H1 (cell line): Measurements from ENCODE around the gene GPR162. TPM values are rescaled to one million over a fixed set of nuclear protein-coding genes. Genes with fewer than 3 reads are reported as not detected.

Experiments used
- ASH2L ChIP-seq: fragments of 200-600, 300-600 bp; sonication (generic); IDR thresholded peaks from one replicate; pipeline ENCODE4 v1.7.1; 2017; ENCODE audit warnings: low read length
- BCL11A ChIP-seq, 2 experiments: IDR thresholded peaks; one replicate each; pipeline ENCODE4 v1.6.1; 2011; ENCODE audit warnings: low read depth in 2 of 2, low read length in 2 of 2, mild to moderate bottlenecking in 2 of 2
- CBX8 ChIP-seq: fragments of 300-800, 300-1000 bp; sonication (generic); IDR thresholded peaks from 2 replicates; pipeline ENCODE4 v1.7.1; 2016; ENCODE audit warnings: low read depth, low read length, borderline replicate concordance
- CHD2 ChIP-seq: IDR thresholded peaks from 2 replicates; pipeline ENCODE4 v1.6.1; 2012; ENCODE audit warnings: low read length, improper control_type of control experiment
- EP300 ChIP-seq, 2 experiments: IDR thresholded peaks; 1 replicate in 1 of 2; 2 replicates in 1 of 2; pipeline ENCODE4 v1.6.1; 2011 to 2012; ENCODE audit warnings: low read depth in 2 of 2, low read length in 2 of 2, mild to moderate bottlenecking in 2 of 2, borderline replicate concordance in 1 of 2, inconsistent platforms in 1 of 2, moderate library complexity in 1 of 2
- GTF2F1 ChIP-seq: IDR thresholded peaks from 2 replicates; pipeline ENCODE4 v1.6.1; 2012; ENCODE audit warnings: low read depth, low read length, improper control_type of control experiment, borderline replicate concordance
- HDAC2 ChIP-seq, 2 experiments: fragments of 300-600 bp in 1 of 2; sonication (generic) in 1 of 2; IDR thresholded peaks; 2 replicates each; pipeline ENCODE4 v1.6.1; 2011 to 2012; ENCODE audit warnings: low read depth in 2 of 2, low read length in 2 of 2, mild to moderate bottlenecking in 2 of 2, moderate library complexity in 2 of 2, borderline replicate concordance in 1 of 2, inconsistent platforms in 1 of 2
- KDM4A ChIP-seq: IDR thresholded peaks from one replicate; pipeline ENCODE4 v1.7.1; 2012; ENCODE audit warnings: low read depth, mild to moderate bottlenecking, moderate library complexity, low read length, inconsistent platforms; ENCODE audit not compliant: severe bottlenecking
- NANOG ChIP-seq: IDR thresholded peaks from 2 replicates; pipeline ENCODE4 v1.6.1; 2011; ENCODE audit warnings: low read length, low read depth, mild to moderate bottlenecking, inconsistent platforms; ENCODE audit not compliant: insufficient read depth, poor library complexity, severe bottlenecking
- NRF1 ChIP-seq: IDR thresholded peaks from 2 replicates; pipeline ENCODE4 v1.6.1; 2011; ENCODE audit warnings: mild to moderate bottlenecking, low read depth, low read length, improper control_type of control experiment
- POU5F1 ChIP-seq: IDR thresholded peaks from 2 replicates; pipeline ENCODE4 v1.6.1; 2011; ENCODE audit warnings: low read depth, mild to moderate bottlenecking, low read length, moderate library complexity
- RBBP5 ChIP-seq: IDR thresholded peaks from 2 replicates; pipeline ENCODE4 v1.7.1; 2012; ENCODE audit warnings: low read depth, mild to moderate bottlenecking, inconsistent platforms, low read length, moderate library complexity, borderline replicate concordance
- SAP30 ChIP-seq: fragments of 300-600 bp; sonication (generic); IDR thresholded peaks from 2 replicates; pipeline ENCODE4 v1.7.1; 2012; ENCODE audit warnings: low read length, moderate library complexity, mild to moderate bottlenecking, inconsistent platforms; ENCODE audit not compliant: insufficient read depth, insufficient replicate concordance
- SUZ12 ChIP-seq: fragments of 200-600 bp; sonication (generic); IDR thresholded peaks from 2 replicates; pipeline ENCODE4 v1.6.1; 2012; ENCODE audit warnings: mild to moderate bottlenecking, inconsistent platforms, low read length, moderate library complexity, mixed read lengths
- TCF12 ChIP-seq: IDR thresholded peaks from 2 replicates; pipeline ENCODE4 v1.6.1; 2011; ENCODE audit warnings: low read depth, mild to moderate bottlenecking, low read length
- polyA plus RNA-seq, 7 experiments: library from polyadenylated mRNA; depleted of rRNA in 3 of 7; stranded (reverse) in 5 of 7; unstranded in 2 of 7; fragments of >200 nt in 5 of 7; fragments of 200-250 nt in 2 of 7; gene quantifications; 1 replicate in 5 of 7; 2 replicates in 1 of 7; 4 replicates in 1 of 7; pipeline versions ENCODE4 v1.2.1 to v1.2.3, GENCODE V29; 2011 to 2013; ENCODE audit warnings: missing spikeins in 2 of 7, mixed read lengths in 2 of 7
- total RNA-seq: library from RNA; stranded (reverse); fragmentation: NEBNext Ultra II Directional; extraction: Animal tissue kit (Norgen Biotek cat#: 25700); gene quantifications from 2 replicates; pipeline ENCODE4 v1.2.1, GENCODE V29; 2021
- TF ChIP-seq, protein P1 (sequence below), 3 experiments: IDR thresholded peaks; 1 replicate in 2 of 3; 2 replicates in 1 of 3; pipeline versions ENCODE4 v1.5.1 to v1.6.1; 2011; ENCODE audit warnings: low read length in 3 of 3, mild to moderate bottlenecking in 3 of 3, inconsistent platforms in 2 of 3, low read depth in 1 of 3, moderate library complexity in 1 of 3; ENCODE audit not compliant: insufficient read depth in 1 of 3; ENCODE audit errors: control extremely low read depth in 1 of 3
- TF ChIP-seq, protein P2 (sequence below): IDR thresholded peaks from 2 replicates; pipeline ENCODE4 v1.6.1; 2012; ENCODE audit warnings: low read length, inconsistent platforms
- TF ChIP-seq, protein P3 (sequence below): IDR thresholded peaks from 2 replicates; pipeline ENCODE4 v1.6.1; 2012; ENCODE audit warnings: inconsistent platforms

GPR162 gene
- total and polyA plus RNA-seq, 2 of the 8 experiments (the other 6 are each of a cell fraction or from before 2014, with no cell fraction given) = 7.3 to 8.8 TPM

DNA sequence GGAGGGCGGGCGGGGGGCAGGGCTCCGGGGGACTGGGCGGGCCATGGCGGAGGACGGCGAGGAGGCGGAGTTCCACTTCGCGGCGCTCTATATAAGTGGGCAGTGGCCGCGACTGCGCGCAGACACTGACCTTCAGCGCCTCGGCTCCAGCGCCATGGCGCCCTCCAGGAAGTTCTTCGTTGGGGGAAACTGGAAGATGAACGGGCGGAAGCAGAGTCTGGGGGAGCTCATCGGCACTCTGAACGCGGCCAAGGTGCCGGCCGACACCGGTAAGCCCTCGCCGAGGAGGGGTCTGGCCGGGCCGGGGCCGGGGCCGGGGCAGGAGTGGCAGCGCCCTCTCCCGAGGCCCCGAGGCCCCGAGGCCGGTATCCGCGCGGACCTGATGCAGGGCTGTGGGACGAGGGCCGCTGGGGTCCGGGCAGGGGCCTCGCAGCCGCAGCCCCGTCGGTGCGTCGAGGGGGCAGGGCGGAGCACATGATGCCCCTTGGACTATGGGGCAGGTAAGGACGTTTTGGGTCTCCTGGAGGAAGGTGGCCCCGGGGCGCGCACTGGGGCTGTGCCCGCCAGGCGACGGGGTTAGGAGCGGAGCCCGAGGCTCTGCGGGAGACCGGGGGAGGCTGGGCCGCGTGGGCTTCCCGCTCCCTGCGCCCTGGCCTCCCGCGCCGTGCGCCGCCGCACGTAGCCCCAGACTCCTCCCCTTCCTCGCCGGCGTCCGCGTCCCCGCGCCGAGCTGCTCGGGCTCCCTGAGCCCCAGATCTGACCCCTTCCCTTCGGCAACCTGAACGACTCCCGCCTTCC is 46.0 kb downstream of the GPR162 start, which contains the start of gene TPI1 (continued):
- TF ChIP-seq, protein P1, sequence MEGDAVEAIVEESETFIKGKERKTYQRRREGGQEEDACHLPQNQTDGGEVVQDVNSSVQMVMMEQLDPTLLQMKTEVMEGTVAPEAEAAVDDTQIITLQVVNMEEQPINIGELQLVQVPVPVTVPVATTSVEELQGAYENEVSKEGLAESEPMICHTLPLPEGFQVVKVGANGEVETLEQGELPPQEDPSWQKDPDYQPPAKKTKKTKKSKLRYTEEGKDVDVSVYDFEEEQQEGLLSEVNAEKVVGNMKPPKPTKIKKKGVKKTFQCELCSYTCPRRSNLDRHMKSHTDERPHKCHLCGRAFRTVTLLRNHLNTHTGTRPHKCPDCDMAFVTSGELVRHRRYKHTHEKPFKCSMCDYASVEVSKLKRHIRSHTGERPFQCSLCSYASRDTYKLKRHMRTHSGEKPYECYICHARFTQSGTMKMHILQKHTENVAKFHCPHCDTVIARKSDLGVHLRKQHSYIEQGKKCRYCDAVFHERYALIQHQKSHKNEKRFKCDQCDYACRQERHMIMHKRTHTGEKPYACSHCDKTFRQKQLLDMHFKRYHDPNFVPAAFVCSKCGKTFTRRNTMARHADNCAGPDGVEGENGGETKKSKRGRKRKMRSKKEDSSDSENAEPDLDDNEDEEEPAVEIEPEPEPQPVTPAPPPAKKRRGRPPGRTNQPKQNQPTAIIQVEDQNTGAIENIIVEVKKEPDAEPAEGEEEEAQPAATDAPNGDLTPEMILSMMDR (IDR thresholded peaks at IDR 0.05; ENCODE audit: control extremely low read depth in 1 of 3, insufficient read depth in 1 of 3, low read depth in 1 of 3, low read length in 3 of 3) = no peak
- no peak for TF ChIP-seq NANOG
- TF ChIP-seq, protein P2, sequence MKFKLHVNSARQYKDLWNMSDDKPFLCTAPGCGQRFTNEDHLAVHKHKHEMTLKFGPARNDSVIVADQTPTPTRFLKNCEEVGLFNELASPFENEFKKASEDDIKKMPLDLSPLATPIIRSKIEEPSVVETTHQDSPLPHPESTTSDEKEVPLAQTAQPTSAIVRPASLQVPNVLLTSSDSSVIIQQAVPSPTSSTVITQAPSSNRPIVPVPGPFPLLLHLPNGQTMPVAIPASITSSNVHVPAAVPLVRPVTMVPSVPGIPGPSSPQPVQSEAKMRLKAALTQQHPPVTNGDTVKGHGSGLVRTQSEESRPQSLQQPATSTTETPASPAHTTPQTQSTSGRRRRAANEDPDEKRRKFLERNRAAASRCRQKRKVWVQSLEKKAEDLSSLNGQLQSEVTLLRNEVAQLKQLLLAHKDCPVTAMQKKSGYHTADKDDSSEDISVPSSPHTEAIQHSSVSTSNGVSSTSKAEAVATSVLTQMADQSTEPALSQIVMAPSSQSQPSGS = no peak
- no peak for TF ChIP-seq KDM4A
- TF ChIP-seq POU5F1 = no peak
- TF ChIP-seq, protein P3, sequence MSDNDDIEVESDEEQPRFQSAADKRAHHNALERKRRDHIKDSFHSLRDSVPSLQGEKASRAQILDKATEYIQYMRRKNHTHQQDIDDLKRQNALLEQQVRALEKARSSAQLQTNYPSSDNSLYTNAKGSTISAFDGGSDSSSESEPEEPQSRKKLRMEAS = peak; percentile 52; the same call in 1 of the 2 replicates
- TF ChIP-seq TCF12 = no peak
- no peak for TF ChIP-seq NRF1
- TF ChIP-seq SAP30 = no peak
- peak; percentile 93 for TF ChIP-seq GTF2F1
- no peak for TF ChIP-seq SUZ12
- 0 out of 4 replicates have a peak, but pooled peaks of 1 of the 2 experiments have one; percentile 58 for TF ChIP-seq HDAC2 (IDR thresholded peaks at IDR 0.05; ENCODE audit: borderline replicate concordance in 1 of 2, low read depth in 2 of 2, low read length in 2 of 2)
- TF ChIP-seq CBX8 = no peak
- TF ChIP-seq CHD2 = no peak
- TF ChIP-seq EP300 (IDR thresholded peaks at IDR 0.05; ENCODE audit: borderline replicate concordance in 1 of 2, low read depth in 2 of 2, low read length in 2 of 2) = no peak
- no peak for TF ChIP-seq RBBP5
- TF ChIP-seq BCL11A (IDR thresholded peaks at IDR 0.05; ENCODE audit: low read depth in 2 of 2, low read length in 2 of 2) = no peak
- peak; percentile 40 for TF ChIP-seq ASH2L
- TF ChIP-seq, all 59 proteins: peak for 14
